HepG2 (cell line): ENCODE data around the gene PTGR2. TPM values are rescaled to one million over a fixed set of nuclear protein-coding genes. Genes with fewer than 3 reads are reported as not detected.

Experiments used
- ARHGAP35 ChIP-seq: sonication (generic); formaldehyde crosslinking; IDR thresholded peaks from 2 replicates; pipeline ENCODE4 v1.9.0; 2022; ENCODE audit warnings: mild to moderate bottlenecking, inconsistent platforms, moderate library complexity, missing genetic modification reagents, borderline replicate concordance
- CBX5 ChIP-seq: sonication (generic); formaldehyde crosslinking; IDR thresholded peaks from 2 replicates; pipeline ENCODE4 v1.4.0; 2020; ENCODE audit warnings: missing genetic modification reagents, borderline replicate concordance
- CCAR2 ChIP-seq: fragments of 200-400 bp; formaldehyde crosslinking; optimal IDR thresholded peaks from 2 replicates; pipeline ENCODE3; 2018; ENCODE audit warnings: low read depth, mild to moderate bottlenecking, low read length, moderate library complexity
- DR1 ChIP-seq: sonication (generic); formaldehyde crosslinking; IDR thresholded peaks from 2 replicates; pipeline ENCODE4 v1.8.0; 2021; ENCODE audit warnings: mild to moderate bottlenecking, missing genetic modification reagents, inconsistent platforms
- GATAD2A ChIP-seq: IDR thresholded peaks from 2 replicates; pipeline ENCODE4 v1.6.1; 2016
- GPN1 ChIP-seq: sonication (generic); formaldehyde crosslinking; IDR thresholded peaks from 2 replicates; pipeline ENCODE4 v1.5.1; 2020; ENCODE audit warnings: missing genetic modification reagents, borderline replicate concordance
- PAX8 ChIP-seq: sonication (generic); formaldehyde crosslinking; IDR thresholded peaks from 2 replicates; pipeline ENCODE4 v1.8.0; 2022; ENCODE audit warnings: mild to moderate bottlenecking, missing genetic modification reagents, borderline replicate concordance
- PHB2 ChIP-seq: fragments of 450-650 bp; IDR thresholded peaks from 2 replicates; pipeline ENCODE4 v1.6.1; 2018; ENCODE audit not compliant: partially characterized antibody
- POLR2A ChIP-seq, 2 experiments: IDR thresholded peaks; 2 replicates each; pipeline ENCODE4 v1.6.1; 2011; ENCODE audit warnings: low read depth in 2 of 2, low read length in 2 of 2, mild to moderate bottlenecking in 1 of 2, moderate library complexity in 1 of 2; ENCODE audit not compliant: insufficient read depth in 1 of 2
- PRMT3 ChIP-seq: sonication (generic); formaldehyde crosslinking; IDR thresholded peaks from 2 replicates; pipeline ENCODE4 v1.8.1; 2022; ENCODE audit warnings: low read depth, mild to moderate bottlenecking, moderate library complexity, missing genetic modification reagents, borderline replicate concordance
- RFXAP ChIP-seq: sonication (generic); formaldehyde crosslinking; IDR thresholded peaks from 2 replicates; pipeline ENCODE4 v1.4.0; 2020; ENCODE audit warnings: missing genetic modification reagents, borderline replicate concordance
- SMAD1 ChIP-seq: sonication (generic); formaldehyde crosslinking; IDR thresholded peaks from 2 replicates; pipeline ENCODE4 v1.4.0; 2020; ENCODE audit warnings: missing genetic modification reagents, low read depth, mild to moderate bottlenecking, borderline replicate concordance
- SRF ChIP-seq: IDR thresholded peaks from 2 replicates; pipeline ENCODE4 v1.6.1; 2011; ENCODE audit warnings: mild to moderate bottlenecking, low read depth, low read length, moderate library complexity
- ZBTB8A ChIP-seq: sonication (generic); formaldehyde crosslinking; IDR thresholded peaks from 2 replicates; pipeline ENCODE4 v1.4.0; 2020; ENCODE audit warnings: mild to moderate bottlenecking, low read depth, missing genetic modification reagents, borderline replicate concordance
- ZFP36 ChIP-seq: fragments of 150-350 bp; IDR thresholded peaks from 2 replicates; pipeline ENCODE4 v1.6.1; 2018; ENCODE audit warnings: borderline replicate concordance, low read length, low read depth; ENCODE audit not compliant: partially characterized antibody
- ZMAT3 ChIP-seq: sonication (generic); formaldehyde crosslinking; conservative IDR thresholded peaks from 2 replicates; pipeline ENCODE4 v1.7.0; 2021; ENCODE audit warnings: missing genetic modification reagents
- ZNF256 ChIP-seq: sonication (generic); formaldehyde crosslinking; conservative IDR thresholded peaks from 2 replicates; pipeline ENCODE4 v1.4.0; 2020; ENCODE audit warnings: missing genetic modification reagents
- ZNF296 ChIP-seq: sonication (generic); formaldehyde crosslinking; conservative IDR thresholded peaks from 2 replicates; pipeline ENCODE4 v1.5.0; 2020; ENCODE audit warnings: mild to moderate bottlenecking, missing genetic modification reagents
- ZNF547 ChIP-seq: sonication (generic); formaldehyde crosslinking; IDR thresholded peaks from 2 replicates; pipeline ENCODE4 v1.5.1; 2020; ENCODE audit warnings: mild to moderate bottlenecking, missing genetic modification reagents
- ZNF768 ChIP-seq: sonication (generic); formaldehyde crosslinking; IDR thresholded peaks from 2 replicates; pipeline ENCODE4 v1.4.0; 2020; ENCODE audit warnings: missing genetic modification reagents
- ZNF776 ChIP-seq: sonication (generic); formaldehyde crosslinking; IDR thresholded peaks from 2 replicates; pipeline ENCODE4 v1.4.0; 2020; ENCODE audit warnings: mild to moderate bottlenecking, missing genetic modification reagents
- ZNF841 ChIP-seq: sonication (generic); formaldehyde crosslinking; IDR thresholded peaks from 2 replicates; pipeline ENCODE4 v1.8.1; 2023; ENCODE audit warnings: missing genetic modification reagents, borderline replicate concordance
- ZNF879 ChIP-seq: sonication (generic); formaldehyde crosslinking; IDR thresholded peaks from 2 replicates; pipeline ENCODE4 v1.8.1; 2023; ENCODE audit warnings: missing genetic modification reagents
- polyA plus RNA-seq, 8 experiments: library from polyadenylated mRNA; depleted of rRNA in 3 of 8; stranded (reverse) in 7 of 8; unstranded in 1 of 8; fragments of >200 nt; fragmentation: Illumina TruSeq in 4 of 8; extraction: Trizol in 4 of 8; gene quantifications; 2 replicates each; pipeline versions ENCODE4 v1.2.1 to v1.2.3, GENCODE V29; 2011 to 2016; ENCODE audit warnings: low read depth in 4 of 8, missing spikeins in 1 of 8, mixed read lengths in 1 of 8; ENCODE audit not compliant: insufficient read depth in 1 of 8
- total RNA-seq, 5 experiments: library from RNA; depleted of rRNA; stranded (reverse); fragments of >200 nt; fragmentation: Illumina TruSeq; extraction: Trizol; gene quantifications; 2 replicates each; pipeline ENCODE4 v1.2.3, GENCODE V29; 2016; ENCODE audit warnings: low read depth in 1 of 5
- TF ChIP-seq, protein P1 (sequence below): sonication (generic); formaldehyde crosslinking; IDR thresholded peaks from 2 replicates; pipeline ENCODE4 v1.5.0; 2020; ENCODE audit warnings: missing genetic modification reagents
- TF ChIP-seq, protein P2 (sequence below): sonication (generic); formaldehyde crosslinking; IDR thresholded peaks from 2 replicates; pipeline ENCODE4 v1.5.1; 2020; ENCODE audit warnings: missing genetic modification reagents, mild to moderate bottlenecking, borderline replicate concordance
- TF ChIP-seq, protein P3 (sequence below): sonication (generic); formaldehyde crosslinking; IDR thresholded peaks from 2 replicates; pipeline ENCODE4 v1.5.0; 2020; ENCODE audit warnings: missing genetic modification reagents

The PTGR2 gene
- total and polyA plus RNA-seq, 2 of the 13 experiments (the other 11 are each of a cell fraction or from before 2014, with no cell fraction given), result 3.0 to 4.3 TPM

DNA sequence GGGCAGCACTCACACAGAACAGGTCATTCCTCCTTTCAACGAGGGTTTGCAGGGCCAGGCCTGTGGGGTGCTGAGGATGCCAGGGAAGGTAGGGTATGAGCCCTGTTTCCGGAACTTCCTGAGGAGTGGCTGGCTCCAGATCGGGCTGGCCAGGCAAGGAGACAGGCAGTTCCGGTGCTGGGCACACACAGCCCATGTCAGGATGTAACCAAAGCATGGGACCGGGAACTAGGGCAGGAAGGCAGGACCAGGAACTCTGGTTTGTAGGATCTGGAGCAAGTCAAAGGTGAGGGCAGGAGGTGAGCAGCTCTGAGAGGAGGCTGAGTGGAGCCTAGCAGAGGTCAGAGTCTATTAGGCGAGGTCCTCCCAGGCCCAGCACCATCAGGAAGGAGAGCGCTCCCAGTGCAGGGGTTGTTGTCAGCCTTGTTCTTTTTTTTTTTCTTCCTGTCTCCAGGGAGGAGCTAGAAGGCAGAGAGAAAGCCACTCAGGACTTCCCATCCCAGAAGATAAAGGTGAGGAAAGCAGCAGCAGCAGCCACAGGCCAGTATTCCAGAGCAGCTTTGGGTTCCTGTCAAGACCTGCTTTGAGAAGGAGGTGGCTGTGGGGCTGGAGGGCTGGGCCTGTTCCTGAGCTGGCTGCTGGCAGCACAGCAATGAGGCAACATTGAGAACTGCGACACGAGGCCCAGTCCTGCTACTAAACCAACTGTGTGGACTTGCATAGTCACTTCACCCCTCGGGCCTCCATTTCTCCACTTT lies 49.0 kb upstream of the PTGR2 start (continued):
- TF ChIP-seq ZNF841 (CRISPR knock-in tag) (no peak), ZMAT3 (CRISPR knock-in tag) (no peak), RFXAP (CRISPR knock-in tag) (no peak), SRF (no peak), ZNF776 (CRISPR knock-in tag) (no peak), PAX8 (CRISPR knock-in tag) (no peak), POLR2A (IDR thresholded peaks at IDR 0.05; ENCODE audit: insufficient read depth in 1 of 2, low read depth in 2 of 2, low read length in 2 of 2) (peak; percentile 47 to 53; a peak in 2 of 4 replicates), ZFP36 (no peak), SMAD1 (no peak), GATAD2A (0 out of 2 replicates have a peak, but pooled peaks have one; percentile 26), ZNF256 (CRISPR knock-in tag) (no peak), ARHGAP35 (CRISPR knock-in tag) (no peak), ZNF547 (CRISPR knock-in tag) (no peak), ZNF879 (CRISPR knock-in tag) (no peak), PHB2 (no peak), GPN1 (no peak), CBX5 (CRISPR knock-in tag) (no peak), DR1 (CRISPR knock-in tag) (no peak), ZBTB8A (CRISPR knock-in tag) (no peak), ZNF296 (CRISPR knock-in tag) (no peak), PRMT3 (CRISPR knock-in tag) (peak; percentile 77; the same call in 1 of the 2 replicates), ZNF768 (CRISPR knock-in tag) (peak; percentile 39), CCAR2 (no peak)
- TF ChIP-seq, protein P1, sequence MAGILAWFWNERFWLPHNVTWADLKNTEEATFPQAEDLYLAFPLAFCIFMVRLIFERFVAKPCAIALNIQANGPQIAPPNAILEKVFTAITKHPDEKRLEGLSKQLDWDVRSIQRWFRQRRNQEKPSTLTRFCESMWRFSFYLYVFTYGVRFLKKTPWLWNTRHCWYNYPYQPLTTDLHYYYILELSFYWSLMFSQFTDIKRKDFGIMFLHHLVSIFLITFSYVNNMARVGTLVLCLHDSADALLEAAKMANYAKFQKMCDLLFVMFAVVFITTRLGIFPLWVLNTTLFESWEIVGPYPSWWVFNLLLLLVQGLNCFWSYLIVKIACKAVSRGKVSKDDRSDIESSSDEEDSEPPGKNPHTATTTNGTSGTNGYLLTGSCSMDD (CRISPR knock-in tag), result no peak
- TF ChIP-seq, protein P2, sequence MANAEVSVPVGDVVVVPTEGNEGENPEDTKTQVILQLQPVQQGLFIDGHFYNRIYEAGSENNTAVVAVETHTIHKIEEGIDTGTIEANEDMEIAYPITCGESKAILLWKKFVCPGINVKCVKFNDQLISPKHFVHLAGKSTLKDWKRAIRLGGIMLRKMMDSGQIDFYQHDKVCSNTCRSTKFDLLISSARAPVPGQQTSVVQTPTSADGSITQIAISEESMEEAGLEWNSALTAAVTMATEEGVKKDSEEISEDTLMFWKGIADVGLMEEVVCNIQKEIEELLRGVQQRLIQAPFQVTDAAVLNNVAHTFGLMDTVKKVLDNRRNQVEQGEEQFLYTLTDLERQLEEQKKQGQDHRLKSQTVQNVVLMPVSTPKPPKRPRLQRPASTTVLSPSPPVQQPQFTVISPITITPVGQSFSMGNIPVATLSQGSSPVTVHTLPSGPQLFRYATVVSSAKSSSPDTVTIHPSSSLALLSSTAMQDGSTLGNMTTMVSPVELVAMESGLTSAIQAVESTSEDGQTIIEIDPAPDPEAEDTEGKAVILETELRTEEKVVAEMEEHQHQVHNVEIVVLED (CRISPR knock-in tag), result no peak; the same call in 1 of the 2 replicates
- TF ChIP-seq, protein P3, sequence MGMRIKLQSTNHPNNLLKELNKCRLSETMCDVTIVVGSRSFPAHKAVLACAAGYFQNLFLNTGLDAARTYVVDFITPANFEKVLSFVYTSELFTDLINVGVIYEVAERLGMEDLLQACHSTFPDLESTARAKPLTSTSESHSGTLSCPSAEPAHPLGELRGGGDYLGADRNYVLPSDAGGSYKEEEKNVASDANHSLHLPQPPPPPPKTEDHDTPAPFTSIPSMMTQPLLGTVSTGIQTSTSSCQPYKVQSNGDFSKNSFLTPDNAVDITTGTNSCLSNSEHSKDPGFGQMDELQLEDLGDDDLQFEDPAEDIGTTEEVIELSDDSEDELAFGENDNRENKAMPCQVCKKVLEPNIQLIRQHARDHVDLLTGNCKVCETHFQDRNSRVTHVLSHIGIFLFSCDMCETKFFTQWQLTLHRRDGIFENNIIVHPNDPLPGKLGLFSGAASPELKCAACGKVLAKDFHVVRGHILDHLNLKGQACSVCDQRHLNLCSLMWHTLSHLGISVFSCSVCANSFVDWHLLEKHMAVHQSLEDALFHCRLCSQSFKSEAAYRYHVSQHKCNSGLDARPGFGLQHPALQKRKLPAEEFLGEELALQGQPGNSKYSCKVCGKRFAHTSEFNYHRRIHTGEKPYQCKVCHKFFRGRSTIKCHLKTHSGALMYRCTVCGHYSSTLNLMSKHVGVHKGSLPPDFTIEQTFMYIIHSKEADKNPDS, result no peak
